ENCODE results near the gene POLN. TPM values are rescaled to one million over a fixed set of nuclear protein-coding genes. Genes with fewer than 3 reads are reported as not detected.
"Not testable (repeated sequence)": the region's sequence is repeated elsewhere in the genome, so short reads cannot be mapped to it uniquely, and the experiment has no call there.

POLN gene
- total RNA-seq, 1 donor from 2014 or later, result 3.4 TPM

DNA sequence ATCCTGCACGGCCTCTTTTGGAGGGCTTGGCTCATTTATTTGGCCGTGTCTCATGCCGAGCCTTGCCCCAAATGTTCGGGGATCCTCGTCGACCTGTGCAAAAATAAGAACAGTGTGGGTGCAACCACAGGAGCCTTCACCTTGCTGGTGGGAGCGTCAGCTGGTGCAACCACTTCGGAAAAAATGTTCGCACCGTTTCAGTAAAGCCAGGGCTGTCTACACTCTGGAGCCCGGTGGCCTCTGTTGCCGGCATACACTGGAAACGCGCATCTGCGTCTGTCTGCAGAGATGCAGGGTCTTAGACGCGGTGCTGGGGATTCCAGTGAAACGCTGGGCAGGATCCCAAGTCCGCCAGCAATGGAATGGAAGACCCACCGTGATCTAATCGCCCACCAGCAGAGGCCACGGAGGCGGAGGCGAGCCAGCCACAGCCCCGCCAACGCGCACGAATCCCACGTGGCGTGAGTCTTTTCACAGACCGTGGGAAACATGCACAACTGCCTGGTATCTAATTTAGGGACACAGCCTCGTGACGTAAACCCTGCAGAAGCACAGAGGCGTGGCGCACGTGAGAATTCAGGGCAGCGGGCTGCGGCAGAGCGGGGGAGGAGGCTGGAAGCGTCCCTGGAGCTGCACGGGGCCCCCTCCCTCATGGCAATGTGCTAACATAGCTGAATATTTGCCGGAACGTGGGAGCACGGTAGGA lies 33.8 kb upstream of the POLN start:
- DNase-seq (ENCODE audit: low read depth in 2 of 2), result no peak

DNA sequence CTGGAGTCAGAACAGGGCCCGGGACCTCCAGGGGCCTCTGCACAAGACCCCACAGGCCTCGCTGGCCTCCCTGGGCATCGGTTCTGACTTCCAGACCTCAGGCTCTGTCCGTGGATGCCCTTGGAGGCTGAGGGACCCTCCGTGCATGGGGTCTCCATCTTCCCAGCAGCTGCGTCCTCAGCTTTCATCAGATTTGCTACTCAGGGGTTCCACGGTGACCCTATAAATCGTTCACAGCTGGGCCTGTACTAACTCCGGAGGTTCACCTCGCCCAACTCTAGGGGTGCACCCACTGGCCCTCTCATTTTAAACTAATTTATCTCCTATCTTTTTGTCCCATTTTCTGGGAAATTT lies 33.1 kb upstream of the POLN start:
- DNase-seq (ENCODE audit: low read depth in 2 of 2), result not testable (repeated sequence)

DNA sequence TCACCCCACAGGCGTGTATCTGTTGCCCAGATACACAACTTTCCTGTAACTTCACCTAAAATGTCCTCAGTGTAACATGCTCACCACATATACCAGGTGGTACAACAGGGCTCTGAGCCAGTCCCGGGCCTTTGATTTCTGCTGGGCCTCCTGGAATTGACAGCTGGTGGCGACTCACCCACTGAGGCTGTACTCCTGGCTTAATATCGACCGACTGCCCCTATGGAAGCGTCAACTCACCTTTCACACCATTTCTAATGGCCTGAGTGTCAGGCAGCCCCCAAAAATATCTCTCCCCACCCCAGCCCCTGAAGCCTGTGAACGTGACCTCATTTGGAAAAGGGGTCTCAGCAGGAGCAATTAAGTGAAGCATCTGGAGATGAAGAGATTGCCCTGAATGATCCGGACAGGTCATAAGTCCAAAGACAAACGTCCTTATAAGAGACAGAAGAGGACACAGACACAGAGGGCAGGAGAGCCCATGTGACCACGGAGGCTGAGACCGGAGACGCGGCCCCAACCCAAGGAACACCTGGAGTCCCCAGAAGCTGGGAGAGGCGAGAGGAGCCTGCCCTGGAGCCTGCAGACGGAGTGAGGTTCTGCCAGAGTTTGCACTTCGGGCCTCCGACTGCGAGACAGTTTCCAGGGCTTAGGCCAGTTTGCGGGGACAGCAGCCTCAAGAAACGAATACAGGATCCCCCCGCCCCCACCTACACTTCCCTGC lies 32.6 kb upstream of the POLN start:
- no peak for DNase-seq (ENCODE audit: low read depth in 2 of 2)

DNA sequence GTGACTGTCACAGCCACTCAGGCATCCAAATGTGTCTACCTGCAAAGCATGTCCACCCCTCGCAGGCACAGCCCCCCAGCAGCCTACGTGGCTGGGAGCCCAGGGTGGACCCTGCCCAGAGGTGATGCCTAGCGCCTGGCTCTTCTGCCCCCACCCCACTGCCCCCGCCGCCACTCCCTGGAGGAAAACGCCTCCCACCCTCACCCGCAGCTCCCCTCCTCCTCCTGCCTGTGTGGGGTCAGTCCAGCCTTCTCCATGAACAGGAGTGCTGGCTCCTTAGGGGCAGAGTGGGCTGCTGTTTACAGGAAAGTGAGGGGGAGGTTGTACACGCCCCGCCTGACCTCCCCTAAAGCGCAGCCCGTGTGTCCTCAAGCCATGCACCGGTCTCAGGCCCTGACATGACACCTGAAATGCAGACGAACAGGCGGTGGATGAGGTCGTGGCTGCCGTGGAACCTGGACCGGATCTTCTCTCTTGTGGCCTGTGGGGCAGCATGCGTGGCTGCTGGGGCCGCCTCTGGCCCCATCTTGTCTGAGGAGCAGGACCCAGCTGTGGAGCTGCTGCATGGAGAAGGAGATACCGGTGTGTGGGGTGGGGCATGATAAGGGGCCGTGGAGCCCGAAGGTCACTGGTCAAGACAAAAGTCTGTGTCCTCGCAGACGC lies 31.9 kb upstream of the POLN start:
- no peak for DNase-seq (ENCODE audit: low read depth in 2 of 2)

DNA sequence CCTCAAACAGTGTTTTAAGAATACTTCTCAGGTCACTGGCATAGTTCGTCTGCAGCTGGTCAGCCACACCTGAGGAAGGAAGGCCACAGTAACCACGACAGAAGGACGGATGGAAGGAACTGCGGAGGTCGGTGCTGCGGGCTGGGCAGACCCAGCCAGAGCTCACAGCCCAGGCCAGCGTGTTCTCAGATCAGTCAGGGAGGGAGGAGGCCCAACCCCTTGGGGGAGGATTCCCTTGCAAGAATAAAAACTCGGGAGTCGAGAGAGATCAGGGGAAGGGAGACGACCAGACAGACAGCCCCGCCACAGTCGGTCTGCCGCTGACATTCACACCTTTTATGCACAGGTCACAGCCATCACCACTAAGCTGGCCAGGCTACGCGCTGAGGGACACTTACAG lies 31.3 kb upstream of the POLN start:
- DNase-seq (ENCODE audit: low read depth in 2 of 2), result no peak

DNA sequence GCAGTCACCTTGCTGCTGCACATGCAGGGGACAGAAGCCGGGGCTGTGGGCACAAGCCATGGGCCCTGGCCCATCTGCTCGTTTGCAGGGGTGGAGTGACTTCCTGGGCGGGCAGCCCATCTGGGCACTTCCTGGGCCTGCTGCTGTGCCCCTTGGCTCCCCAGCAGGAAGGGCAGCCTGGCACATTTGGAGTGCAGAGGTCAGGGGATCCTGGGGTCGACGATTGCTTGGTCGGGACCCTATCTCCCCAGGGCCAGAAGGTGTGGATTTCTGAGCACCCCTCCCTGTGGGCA lies 30.9 kb upstream of the POLN start:
- DNase-seq (ENCODE audit: low read depth in 2 of 2), result no peak

DNA sequence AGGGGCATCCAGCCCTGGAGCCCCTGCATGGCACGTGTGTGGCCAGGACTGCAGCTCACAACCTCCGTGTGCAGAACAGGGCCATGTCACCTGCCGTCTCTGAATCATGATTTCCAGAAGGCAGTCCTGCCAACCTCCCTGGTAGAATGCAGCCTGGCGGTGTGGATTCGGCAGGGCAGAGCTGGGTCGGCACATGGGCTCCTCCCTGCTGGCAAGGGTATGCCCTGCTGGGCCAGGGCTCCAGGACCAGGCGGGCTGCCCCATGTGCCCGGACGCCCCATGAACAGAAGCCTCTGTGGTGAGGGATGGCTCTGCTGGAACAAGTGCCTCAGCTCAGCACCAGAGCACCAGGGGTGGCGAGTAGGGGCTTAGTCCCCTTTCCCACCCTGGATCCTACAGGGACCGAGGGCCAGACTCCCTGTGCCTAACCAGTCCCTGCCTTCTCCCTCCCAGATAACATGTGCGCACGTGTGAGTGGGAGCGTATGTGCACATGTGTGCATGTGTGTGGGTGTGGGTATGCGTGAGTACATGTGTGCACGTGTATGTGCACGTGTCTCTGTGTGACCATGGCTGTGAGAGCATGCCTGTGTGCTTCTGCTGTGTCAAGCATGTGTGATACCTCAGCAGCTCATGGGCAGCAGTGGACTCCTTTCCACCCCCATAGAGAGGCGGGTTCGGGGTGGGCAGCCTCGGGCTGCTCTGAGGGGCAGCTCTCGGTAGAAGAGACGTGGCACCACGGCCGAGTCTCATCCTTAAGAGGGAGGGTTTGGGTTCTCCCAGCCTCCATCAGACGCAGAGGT lies 30.3 kb upstream of the POLN start:
- no peak for DNase-seq (ENCODE audit: low read depth in 2 of 2)

DNA sequence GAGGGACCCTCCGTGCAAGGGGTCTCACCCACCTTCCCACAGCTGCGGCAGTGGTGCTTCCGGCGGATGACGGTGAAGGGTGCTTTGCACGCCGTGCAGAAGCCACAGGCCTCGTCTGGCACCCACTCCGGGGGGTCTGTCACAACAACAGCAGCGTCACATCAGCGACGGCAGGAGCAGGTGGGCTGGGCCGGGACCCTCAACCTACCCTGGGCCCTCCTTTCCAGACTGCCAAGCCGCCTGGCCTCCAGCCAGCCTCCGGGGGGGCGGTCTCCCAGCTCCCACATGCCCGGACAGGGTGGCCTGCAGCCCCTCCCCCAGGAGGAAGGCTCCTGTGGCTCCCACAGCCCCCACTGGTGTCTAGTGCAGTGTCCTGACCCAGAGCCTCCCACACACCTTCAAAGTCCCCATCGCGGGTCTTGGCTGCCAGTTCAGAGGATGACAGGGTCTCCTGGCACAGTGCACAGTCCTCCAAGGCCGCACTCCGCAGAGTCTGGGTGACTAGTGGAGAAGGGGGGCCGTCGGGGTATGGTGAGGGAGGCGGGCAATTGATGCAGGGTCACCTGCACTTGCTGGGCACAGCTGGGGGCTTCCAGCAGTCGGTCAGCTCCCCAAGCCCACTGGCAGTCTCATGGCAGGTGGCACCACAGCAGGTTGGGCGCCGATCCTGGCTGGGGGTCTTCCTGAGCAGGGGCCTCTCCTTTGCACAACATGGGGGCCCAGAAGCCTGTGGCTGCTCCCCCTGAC lies 29.5 kb upstream of the POLN start:
- no peak for DNase-seq (ENCODE audit: low read depth in 2 of 2)

DNA sequence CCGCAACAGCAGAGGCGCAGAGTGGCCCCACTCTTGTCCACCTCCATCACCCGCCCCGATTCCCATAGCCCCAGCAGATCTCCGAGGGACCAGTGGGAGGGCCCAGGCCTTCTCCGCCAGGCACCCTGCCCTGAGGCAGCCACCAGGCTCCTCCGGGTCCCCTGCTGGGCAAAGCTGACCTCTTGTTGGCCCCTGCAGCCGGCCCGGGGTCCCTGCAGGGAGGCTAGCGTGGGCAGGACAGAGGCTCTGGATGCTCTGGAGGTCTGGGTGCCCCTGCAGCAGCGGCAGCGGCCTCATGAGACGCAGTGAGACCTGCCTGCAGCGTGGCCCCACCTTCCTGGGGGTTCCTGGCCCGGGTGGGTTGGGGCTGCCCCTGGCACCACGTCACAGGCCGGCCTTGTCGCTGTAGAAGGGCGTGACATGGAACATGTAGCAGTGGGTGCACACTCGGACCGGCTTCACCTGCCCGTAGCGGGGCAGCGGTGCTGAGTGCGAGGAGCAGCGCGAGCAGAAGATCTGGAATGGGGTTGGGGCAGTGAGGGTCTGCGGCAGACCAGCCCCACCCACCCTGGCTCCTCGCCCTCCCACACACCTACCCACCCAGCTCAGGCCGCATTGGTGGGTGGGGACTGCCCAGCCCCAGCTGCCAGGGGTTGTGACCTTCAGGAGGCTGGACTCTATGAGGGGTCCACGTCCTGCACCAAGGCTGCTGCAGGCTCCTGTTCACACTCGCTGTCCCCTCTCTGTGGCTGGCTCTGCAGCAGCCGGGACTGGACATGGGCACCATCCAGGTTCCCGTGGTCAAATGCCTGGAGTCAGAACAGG lies 28.6 kb upstream of the POLN start:
- no peak for DNase-seq (ENCODE audit: low read depth in 2 of 2)

DNA sequence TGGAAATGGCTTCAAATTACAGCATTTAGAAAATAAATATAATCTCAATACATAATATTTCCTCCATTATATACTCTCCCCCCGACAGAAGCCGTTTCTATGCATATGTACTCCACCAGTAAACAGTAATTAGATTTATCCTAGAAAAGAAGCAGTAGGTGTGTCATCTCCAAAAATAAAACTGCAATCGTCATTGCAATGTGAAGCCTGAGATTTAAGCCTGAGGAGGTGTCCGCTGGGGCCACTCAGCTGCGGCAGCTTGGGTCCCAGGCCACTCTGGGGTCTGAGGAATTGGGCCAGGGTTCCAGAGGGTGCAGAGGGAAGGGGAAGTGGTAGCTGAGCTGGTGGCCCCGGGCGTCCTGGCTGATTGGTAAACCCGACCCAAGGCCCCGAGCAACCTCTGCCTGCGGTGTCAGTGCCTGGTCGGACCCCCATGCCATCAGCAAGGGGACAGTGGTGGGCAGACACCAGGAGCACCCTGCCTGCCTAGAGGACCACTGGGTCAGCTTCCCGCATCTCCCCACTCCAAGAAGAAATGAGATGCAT lies 27.8 kb upstream of the POLN start:
- no peak for DNase-seq (ENCODE audit: low read depth in 2 of 2)

DNA sequence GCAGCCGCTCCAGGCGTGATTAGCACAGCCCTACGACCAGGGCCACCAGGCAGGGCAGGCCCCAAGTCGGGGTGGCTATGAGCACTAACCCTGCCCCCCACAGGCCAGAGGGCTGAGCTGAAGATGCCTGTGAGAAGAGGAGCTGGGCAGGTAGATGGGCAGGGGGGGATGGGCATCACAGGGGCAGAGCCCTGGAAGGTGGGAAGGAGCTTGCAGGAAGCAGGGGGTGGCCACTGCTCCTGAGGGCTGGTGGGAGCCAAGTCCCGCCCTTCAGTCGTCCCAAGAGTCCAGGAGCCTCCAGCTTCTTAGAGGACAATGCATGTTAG lies 27.2 kb upstream of the POLN start:
- DNase-seq (ENCODE audit: low read depth in 2 of 2), result no peak

DNA sequence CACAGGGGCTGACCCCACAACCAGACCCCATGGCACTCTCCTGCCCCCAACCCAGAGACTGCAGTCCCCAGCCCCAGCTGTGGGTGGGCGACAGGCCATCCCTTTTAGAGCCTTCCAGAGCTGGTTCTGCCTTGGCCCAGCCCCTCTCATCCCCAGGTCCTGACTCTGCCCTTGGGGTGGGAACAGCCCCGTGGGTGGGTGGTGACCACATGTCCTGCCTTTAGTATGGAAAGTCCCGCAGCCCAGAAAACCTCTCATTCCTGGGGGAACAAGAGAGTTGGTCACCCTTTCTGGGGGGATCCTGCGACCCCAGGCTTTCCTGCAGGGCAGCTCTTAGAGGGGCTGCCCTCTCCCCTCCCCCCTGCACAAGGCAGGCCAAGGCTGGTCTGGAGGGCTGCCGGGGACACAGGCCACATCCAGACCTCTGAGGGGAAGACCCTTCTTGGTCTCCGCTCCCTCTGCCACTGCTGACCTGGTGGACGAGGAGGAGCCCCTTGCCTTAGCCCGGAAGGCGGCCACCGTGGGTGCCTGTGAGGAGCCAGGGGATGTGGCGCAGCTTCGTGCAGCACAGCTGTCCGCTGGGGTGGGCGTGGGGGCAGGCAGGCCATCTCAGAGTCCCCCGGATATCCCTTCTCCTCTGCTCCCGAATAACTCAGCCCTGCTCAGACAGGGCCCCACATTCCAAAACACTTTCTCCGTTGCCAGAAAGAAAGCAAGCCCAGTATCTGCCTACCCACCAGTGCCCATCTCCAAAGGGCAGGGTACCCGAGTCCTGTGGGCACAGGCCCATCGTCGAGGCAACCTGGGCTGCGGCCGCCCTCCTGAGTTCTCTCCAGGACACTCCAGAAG lies 26.7 kb upstream of the POLN start:
- DNase-seq (ENCODE audit: low read depth in 2 of 2), result no peak

DNA sequence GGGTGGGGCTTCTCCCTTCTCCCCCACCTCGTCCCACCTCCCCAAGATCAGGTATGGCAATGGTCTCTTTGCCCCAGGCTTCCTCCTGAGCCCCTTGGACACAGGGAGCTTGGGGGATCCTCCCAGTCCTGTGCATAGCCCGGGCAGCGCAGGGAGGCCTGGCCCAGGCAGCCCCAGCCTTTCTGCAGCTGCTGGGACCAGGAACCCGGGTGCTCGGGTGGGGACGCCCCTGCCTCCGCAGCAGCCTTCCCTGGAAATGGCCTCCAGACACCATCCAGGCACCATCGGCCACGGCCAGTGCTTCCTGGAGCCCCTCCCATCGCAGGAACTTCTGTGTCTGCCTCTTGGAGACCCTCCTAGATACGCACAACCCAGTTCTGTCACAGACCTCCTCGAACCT lies 25.9 kb upstream of the POLN start:
- DNase-seq (ENCODE audit: low read depth in 2 of 2), result no peak

DNA sequence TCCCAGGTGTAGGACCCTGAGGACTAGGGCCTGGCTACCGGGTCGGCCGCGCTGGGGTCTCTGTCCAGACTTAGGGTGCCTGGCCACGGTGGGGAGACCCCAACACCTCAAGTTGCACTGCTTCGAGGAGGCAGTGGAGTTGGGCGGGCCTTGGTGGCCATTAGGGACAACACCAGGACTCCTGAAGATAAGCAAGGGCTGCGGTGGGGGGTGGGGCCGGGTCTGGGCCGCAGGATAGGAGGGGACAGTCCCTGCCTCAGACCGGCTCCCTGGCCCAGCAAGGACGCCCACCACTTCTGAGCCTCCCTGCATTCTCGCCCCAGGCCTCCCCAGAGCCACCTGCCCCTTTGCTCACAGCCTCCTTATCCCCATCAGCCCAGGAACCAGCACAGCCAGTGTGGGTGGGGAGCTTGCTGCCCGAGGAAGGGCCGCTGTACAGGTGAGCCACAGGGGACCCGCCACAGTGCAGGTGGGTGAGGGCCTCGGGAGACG lies 25.4 kb upstream of the POLN start:
- DNase-seq (ENCODE audit: low read depth in 2 of 2), result no peak

DNA sequence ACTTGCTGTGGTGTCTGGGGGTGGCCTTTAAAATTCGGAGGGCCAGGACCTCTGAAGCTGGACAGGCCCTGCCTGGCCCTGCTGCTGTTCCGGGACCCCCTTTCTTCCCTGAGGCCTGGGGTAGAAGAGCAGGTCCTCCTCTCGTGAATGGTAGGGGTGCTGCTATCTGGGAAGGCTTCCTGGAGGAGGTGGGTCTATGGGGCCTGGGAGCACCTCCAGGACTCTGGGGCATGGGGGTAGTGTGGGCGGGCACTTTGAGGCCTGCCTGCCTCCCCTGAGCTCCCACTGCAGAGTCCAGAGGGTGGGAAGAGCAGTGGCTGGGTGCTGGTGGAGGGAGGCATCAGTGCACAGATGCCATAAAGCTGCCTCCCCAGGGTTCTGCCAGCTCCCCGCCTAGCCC lies 24.9 kb upstream of the POLN start:
- DNase-seq (ENCODE audit: low read depth in 2 of 2), result no peak

DNA sequence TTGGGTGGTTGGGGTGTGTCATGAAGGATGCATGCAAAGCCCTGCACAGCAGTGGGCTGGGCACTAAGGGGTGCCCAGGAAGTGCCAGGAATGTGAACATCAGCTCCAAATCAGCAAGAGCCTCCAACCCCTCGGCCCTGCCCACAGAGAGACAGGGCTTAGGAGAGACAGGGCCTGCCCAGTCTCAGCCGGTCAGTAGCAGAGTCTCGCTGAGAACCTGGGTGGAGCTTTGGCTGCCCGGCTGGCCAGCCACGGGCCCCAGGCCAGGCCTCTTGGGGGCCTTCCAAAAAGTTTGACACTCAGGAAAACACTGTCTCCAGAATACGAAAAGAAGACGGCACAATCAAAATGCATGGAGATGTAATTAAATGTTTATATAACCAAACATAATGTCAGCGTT lies 24.3 kb upstream of the POLN start:
- DNase-seq (ENCODE audit: low read depth in 2 of 2), result no peak

DNA sequence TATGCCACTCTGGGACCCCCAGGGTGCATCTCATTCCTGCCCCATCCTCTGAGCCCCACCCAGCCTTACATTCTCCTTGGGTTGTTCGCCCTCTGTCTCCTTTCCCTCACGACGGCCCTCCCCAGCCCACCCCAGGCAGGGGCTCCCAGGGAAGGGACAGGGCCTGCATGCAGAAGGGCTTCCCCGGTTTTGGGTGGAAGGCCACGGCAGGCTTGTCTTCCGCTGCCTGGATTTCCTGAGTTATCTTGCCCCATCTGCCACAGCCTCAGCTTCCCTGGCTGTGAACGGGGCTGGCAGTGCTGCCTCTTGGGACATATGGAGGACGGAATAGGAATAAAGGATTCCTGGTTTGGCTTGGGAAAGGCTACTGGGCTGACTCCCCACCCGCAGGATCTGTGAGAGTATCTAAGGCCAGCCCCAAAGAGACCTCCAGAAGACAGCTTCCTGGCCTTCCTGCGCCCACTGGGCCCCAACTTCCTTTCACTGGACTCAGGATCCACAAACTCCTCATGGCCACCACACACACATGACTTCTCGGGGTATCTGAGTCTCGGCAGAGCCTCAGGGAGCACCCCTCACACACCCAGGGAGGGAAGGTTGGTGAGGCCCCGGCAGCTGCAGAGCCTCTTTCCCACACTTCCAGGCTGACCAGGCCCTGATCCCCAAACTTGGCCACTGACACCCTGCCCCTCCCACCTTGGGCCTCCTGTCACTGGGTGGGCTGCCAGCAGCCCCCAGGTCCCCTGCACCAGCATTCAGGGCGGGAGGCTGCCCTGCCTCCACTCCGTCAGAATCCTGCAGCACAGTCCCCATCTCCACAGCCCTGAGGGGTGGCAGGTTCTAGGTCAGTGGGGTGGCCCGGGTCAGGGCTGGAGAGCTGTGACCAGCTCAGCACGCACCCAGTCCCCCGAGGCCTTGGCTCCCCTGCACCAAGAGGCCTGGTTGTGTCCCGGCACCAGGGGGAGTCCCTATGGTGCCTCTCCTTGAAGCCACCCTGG lies 23.5 kb upstream of the POLN start:
- DNase-seq (ENCODE audit: low read depth in 2 of 2), result no peak

DNA sequence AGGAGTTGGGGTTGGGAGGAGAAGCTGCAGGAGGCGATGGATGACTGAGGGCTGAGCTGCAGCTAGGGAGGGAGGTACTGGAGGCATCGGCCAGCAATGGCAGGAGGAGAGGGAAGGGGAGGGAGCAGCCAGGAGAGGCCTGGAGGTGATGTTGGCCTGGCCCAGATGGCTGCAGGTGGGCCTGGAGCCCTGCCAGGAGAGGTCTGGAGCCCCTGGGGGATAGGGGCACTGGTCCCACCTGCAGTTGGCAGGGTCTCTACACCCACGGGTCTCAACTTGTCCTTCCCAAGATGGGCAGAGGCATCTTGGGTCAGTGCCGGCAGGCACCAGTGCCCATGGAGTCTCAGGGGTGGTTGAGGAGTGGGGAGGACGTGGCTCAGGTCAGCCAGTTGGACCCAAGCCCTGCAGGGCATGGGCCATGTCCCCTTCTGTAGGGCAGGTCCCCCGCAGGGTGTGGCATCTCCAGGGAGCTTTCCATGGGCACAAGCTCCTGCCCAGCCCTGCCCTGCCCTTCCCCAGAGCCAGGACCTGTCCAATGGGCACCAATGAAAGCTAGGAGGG lies 22.6 kb upstream of the POLN start:
- DNase-seq (ENCODE audit: low read depth in 2 of 2), result no peak
